NCI-H2171 treated with DMSO at 0.1 percent for 48 hours (cell line): ENCODE measurements around the gene MAOA.
"Not testable (repeated sequence)": the region's sequence is repeated elsewhere in the genome, so short reads cannot be mapped to it uniquely, and the experiment has no call there.

Experiments
- DNase-seq: peaks from one replicate; lab custom pipeline; 2025; lab: John Stamatoyannopoulos, UW

MAOA gene

GRCh38 chrX:43663173-43663572 lies 7.1 kb downstream of the MAOA start:
- no peak for DNase-seq

- DNase-seq: no peak
Observed at GRCh38 chrX:43664258-43664657, 8.2 kb downstream of the MAOA start.

DNA sequence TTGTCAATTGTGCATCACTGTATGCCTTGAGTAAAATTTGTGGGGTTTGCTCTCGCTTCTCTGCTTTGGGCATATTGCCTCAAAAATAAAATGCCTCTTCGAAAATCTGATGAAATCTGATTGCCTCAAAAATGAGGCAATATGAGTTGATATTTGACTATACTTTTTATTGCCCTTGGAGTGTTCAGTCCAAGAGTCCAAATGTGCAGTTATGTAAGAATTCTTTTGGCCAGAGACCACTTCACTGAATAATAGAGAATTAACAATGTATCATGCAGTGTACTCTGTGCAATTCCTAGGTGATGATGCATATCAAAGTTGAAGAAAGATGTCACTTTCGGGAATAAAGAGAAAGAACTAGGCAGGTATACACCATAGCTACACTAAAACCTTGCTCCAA lies 8.6 kb downstream of the MAOA start:
- no peak for DNase-seq

GRCh38 chrX:43666311-43666912 lies 10.3 kb downstream of the MAOA start:
- no peak for DNase-seq

DNA sequence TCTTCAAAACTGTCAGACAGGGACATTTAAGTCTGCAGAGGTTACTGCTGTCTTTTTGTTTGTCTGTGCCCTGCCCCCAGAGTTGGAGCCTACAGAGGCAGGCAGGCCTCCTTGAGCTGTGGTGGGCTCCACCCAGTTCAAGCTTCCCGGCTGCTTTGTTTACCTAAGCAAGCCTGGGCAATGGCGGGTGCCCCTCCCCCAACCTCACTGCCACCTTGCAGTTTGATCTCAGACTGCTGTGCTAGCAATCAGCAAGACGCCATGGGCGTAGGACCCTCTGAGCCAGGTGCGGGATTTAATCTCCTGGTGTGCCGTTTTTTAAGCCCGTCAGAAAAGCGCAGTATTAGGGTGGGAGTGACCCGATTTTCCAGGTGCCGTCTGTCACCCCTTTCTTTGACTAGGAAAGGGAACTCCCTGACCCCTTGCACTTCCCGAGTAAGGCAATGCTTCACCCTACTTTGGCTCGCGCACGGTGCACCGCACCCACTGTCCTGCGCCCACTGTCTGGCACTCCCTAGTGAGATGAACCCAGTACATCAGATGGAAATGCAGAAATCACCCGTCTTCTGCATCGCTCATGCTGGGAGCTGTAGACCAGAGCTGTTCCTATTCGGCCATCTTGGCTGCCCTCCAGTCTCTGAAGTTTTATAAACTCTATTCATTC lies 20.0 kb downstream of the MAOA start:
- DNase-seq: not testable (repeated sequence)

DNA sequence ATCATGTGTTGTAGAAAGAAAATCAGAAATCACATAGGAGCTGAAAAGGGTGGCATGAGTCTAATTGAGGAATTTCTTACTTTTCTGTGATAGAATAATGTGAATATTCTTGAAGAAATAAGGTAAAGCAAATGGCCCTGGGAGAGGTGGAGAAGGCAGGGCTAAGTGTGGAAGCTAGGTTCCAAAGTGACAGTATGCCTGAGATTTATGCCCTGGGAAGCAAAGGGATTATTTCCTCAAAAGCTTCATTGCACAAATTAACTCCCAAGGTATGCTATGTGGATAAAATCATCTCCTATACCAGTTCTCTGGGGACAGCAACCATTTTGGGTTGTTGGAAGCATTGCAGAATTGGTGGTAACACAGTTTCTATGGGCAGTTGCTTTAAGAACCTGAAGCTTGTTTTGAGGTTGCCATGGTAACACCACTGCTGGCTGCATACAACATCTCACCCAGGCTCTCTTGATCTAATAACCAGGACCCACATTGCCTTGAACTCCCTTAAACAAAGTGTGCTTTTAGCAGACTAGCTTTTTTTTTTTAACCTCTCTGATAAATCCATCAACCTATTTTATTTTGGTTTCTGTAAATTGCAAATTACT lies 21.0 kb downstream of the MAOA start:
- DNase-seq: no peak

DNA sequence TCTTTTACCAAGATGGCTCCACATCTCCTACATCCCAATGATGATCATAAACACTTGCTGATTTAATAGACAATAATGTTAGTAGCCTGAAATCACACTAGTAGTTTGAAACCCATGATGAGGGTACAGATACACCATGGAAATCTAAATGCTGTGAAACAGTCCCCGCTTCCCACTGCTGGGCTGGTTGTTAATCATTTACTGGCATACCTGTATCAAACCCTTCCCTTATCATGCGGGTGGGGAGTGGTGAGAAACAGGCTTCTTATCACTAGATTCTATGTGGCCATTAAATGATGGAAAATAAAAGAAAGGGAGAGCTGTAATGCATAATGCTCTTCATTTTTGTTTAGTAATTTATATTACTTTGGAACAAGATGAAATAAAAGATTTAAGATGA lies 21.9 kb downstream of the MAOA start:
- no peak for DNase-seq

GRCh38 chrX:43679058-43679457 lies 23.0 kb downstream of the MAOA start:
- DNase-seq: no peak

- DNase-seq: no peak
Observed at GRCh38 chrX:43679778-43680177, 23.7 kb downstream of the MAOA start.

GRCh38 chrX:43682726-43683125 lies 26.6 kb downstream of the MAOA start:
- DNase-seq: no peak

DNA sequence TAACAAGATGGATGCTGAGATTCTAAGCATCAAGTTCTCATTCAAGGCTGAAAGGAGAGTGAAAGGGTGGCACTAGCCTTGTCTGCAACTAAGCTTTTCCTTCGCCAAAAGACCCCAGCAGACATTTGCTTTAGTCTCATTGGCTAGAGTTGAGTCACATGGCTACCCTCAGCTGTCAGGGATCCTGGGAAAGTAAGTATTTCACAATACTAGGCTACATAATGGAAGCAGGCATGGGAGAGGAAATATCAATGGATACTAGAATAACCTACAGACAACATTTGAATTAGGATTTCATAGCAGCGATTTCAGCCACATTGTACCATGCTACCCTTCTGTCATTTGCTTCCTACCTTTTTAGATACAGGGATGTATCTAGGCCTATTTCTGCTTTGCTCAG lies 29.1 kb downstream of the MAOA start:
- DNase-seq: no peak

DNA sequence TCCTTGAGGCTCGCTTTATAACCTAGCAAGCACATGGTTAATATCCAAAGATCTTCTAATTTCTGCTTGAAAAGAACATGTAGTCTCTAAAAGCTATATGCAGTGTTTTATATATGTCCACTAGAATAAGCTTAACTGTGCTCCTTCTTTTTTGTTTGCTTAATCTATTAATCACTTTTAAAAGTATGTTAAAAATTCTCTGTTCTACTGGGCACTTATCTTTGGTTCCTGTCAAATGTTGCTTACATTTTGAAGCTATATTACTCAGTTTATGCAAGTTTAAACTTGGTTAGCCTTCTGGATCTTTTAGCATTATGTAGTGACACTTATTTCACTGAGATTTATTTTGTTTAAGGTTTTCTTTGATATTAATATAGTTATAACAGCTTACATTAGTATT lies 32.5 kb downstream of the MAOA start:
- DNase-seq: no peak

GRCh38 chrX:43693602-43694406 lies 37.7 kb downstream of the MAOA start:
- DNase-seq: no peak

- no peak for DNase-seq
Observed at GRCh38 chrX:43699475-43699874, 43.4 kb downstream of the MAOA start.

DNA sequence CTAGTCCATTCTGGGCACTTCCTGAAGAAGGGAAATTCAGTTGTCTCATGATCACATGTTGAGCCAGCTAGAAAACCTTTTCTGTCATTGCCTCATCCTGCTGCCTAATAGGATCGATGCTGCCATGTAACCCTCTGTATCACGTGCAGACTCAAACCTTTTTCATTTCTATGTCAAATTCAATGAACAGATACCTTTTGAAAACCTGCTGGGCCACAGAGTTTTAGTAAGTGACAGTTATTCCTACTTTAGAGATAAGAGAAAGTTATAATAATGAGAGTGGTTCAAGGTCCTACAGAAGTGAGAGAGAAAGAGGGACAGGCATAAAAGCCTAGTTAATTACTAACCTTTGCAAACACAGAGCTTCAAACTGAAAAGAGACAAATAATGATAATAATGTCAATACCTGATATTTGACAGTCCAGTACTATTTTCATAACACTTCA lies 46.0 kb downstream of the MAOA start:
- no peak for DNase-seq

DNA sequence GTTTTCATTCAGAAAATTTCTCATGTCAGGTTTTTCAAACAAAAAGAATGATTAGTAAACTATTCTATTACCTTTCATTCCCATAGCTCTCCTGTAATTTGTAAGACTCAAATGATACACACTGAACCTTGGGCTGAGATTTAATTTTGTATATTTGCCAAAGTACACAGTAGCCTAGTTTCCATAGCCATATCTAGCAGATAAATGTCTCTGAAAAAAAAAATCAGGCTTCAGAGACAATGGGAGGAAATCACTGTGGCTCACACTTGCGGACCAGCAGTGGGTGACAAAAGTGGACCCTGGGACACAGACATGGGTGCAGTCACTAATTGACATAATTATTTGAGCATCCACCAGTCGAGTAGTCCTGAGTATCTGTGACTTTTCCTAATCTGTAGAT lies 46.6 kb downstream of the MAOA start:
- DNase-seq: no peak

DNA sequence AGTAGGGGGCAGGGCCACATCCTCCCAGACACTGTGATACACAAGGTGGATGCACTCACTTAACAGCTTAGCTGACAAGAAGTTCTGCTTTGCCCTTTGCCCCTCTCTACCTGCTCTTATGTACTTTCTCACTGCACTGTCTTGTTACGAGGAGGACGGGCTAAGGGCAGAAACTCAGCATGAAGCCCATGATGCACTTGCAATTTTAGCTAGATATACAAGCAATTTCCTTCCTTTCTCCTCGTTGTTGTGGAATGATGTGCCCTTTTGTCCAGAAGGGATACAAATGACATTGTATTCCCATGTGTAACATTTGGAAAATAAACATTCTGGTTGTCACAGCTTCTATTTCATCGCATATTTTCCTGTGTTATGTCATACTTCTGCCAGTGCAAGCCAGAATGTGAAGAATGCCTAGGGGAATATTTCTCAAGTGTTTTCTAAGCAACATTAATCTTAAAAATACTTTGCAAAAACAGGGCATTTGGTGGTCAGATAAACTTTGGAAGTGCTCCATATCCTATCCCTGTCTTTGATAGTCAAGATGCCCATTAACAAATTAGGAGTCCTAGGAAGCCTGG lies 47.2 kb downstream of the MAOA start:
- no peak for DNase-seq

- DNase-seq: no peak
Observed at GRCh38 chrX:43706786-43707370, 50.8 kb downstream of the MAOA start.

DNA sequence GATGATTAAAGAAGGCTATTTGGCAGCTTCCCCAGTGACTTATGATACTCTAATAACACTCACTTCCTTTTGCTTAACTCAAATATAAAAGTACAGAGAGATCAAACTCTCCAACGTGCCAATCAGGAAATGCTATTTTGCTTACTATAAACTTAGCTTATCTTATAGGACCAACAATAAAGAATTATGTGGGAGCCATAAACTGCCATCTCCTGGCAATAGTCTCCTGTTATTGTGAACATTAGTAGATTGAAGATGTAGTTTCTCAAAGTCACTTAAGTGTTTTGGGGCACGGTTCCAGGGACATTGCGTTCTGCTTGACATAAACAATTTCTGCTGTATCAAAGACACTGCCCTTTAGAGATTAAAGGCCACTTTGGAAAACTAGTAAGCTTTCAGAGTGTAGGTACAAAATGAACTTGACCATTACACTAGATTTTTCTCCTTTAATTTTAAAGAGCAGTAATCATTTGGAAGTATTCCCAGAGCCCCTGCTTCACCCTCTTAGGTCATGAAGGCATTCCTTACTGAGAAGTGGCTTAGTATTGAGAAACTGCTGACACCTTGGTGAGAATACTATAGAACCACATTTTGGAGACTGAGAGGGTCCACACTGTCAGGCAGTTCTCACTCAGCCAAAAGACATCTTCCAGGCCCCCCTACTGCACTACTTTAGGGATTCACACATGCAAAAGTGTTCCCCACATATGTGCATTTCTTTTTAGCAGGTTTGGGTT lies 51.9 kb downstream of the MAOA start:
- no peak for DNase-seq

- no peak for DNase-seq
Observed at GRCh38 chrX:43716144-43716543, 60.0 kb downstream of the MAOA start.

GRCh38 chrX:43716696-43717095 lies 60.6 kb downstream of the MAOA start:
- DNase-seq: no peak
